Globus pallidus (tissue), 1 donor: ENCODE data around the gene NELL1.

Experiments
- DNase-seq: peaks from one replicate; pipeline ENCODE4 v3.0.0-alpha.2; 2015; ENCODE audit warnings: low spot score

Gene NELL1

DNA sequence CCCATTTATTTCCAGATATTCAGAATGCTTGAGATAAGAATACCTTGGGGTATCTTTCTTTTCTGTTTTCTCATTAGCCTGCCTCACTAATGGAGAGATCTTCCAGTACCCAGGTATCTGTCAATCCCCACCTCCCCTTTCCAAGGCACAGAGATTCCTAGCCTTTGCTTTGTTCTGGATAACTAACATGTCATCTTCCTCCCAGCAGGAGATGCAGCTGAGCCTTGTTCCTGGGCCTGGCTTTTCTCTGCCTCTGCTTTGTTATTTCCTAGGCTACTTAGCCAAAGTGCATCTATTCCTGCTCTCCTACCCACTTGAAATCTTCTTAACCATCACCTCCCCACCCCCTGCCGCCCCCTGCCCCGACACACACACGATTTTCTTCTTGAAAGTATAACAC lies 297.1 kb downstream of the NELL1 start:
- DNase-seq = no peak

DNA sequence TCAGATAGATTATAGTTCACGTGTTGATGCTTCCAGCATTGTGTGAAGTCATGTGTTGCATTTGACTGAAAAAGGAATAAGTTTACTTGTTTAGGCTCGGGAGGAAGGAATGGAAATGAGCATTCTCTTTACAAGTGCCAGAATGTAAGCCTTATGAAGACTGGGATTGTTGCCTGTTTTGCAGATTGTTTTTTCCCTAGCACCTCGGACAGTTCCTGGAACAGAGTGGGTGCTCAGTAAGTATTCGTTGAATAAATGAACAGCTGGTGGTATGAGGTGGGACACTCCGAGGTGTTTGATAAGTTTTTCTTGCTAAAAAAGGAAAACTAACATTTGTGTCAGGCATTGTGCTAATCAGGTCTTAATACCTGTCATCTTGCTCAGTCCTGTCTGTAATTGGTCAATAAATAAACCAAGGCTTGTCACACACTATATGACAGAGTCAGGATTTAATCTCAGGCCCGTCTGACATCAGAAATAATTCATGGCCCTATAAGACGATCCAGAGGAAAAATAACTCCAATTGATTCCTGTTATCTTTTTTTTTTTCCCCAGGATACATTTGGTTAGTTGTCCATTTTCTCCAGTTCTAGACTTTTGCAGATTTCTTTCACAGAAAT lies 304.7 kb downstream of the NELL1 start:
- no peak for DNase-seq

DNA sequence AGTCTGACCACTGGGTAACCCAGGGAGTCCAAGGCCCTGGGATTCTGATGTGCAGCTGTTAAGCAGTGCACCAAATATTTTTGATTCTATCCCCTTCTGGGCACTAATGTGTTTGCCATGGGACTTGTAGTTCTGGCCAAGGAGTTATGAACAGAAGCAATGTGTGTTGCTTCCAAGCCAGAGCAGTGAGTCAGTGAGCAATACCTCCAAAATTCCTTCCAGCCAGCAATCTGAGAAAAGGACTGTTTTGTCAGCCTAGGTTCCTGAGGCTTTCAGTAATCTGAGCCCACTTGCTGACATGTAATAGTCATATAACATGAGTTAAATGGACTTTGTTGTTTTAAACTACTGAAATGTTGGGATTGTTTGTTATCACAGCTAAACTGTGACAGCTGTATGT lies 311.4 kb downstream of the NELL1 start:
- no peak for DNase-seq

DNA sequence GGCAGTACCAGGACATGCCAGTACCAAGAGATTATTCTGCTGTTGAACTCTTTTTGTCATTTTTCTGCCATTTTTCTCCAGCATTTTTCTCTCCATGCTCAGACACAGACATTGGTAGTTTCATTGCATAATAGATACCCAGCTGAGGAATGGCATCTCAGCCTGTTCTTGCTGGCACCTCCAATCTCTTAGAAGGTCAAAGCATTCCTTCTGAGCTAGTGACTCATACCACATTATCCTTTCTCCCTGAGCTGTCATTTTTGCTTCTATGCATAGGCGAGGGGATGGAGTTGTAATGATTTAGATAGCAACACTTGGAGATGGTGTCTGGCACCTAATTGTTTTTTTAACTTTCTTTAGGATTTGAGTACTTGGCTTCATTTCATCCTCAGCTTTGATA lies 321.1 kb downstream of the NELL1 start:
- DNase-seq = no peak

DNA sequence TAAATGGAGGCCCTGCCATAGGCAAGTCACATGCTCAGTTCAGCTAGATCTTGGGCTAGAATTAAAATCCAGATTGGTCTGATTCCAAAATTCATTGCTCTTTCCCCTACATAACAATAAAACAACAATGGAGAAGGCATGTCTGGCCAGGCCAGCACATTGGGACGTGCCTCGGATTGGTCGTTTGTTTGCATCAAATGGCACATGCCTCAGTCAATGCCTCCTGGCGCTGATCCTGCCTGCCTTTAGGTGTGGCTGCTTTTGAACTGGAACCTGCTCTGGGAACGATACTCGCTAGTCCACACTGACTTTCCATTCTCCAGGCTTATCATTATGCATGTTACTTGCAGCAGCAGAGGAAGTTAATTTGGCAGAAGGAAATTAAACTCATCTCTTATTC lies 322.1 kb downstream of the NELL1 start:
- no peak for DNase-seq

DNA sequence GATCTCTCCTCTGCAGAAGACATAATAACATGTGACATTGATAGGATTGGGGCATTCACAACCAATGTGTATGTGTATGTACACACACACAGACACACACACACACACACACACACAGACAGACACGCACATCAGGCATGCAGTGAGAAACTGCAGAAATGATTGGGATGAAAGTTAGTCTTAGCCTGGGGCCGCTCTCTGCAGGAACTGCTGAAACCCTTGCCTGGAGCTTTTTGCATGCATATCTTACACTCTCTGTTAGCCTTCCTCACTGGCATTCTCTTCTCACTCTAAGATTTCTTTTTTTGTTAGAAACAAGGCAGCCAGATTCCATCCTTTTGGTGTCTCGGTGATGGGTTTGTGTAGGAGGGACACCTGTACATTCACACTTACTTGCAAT lies 337.9 kb downstream of the NELL1 start:
- no peak for DNase-seq

DNA sequence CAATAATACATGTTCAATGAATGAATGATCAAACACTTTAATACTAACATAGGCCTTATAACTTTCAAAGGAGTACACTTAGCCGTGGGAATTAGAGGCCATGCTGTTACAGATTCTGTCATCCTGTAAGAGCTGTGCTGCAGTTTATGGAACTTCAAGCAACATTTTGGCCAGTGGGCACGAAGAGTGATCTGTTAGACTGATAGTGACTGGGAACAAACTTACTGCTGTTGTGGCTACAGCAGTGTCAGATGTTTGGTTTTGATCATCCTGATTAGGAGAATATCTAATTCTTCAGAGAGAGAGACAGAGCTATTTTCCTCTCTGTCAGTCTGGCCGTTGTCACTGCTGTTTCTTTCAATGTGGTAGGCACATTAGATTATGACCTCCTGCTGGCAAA lies 348.9 kb downstream of the NELL1 start:
- DNase-seq = no peak

DNA sequence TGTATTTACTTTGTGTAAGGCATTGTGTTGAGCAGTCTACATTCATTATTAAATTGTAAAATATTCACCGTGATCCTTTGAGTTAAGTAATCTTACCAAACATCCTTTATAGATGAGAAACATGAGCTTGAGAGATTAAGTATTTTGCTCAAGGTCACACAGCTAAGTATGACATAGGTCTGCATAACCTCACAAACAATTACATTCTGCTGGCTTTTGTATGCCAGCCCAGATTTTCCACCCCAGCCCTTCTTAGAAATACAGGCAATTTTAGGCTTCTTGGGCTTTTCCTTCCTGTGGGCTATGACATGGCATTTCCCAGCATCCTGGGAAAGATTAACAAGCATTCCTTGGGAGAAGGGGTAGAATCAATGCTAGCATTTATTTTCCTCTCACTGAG lies 357.3 kb downstream of the NELL1 start:
- no peak for DNase-seq

DNA sequence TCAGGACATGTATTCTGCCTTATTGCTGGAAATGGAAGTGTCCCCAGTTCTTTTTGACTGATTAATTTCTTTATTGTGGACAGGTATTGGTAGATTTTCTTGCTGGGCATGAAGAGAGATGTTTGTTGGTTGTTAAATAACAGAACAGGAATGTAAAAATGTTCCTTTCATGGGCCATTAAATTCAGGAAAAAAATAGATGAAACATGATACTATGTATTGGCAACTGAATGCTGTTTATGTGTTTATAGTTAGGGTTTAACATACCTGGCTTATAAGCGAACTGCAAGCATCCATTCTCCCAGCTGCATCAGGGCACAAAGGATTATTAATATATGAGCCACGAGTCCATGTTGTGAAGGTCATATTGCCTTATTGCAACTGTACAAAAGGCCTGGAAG lies 368.5 kb downstream of the NELL1 start:
- no peak for DNase-seq

DNA sequence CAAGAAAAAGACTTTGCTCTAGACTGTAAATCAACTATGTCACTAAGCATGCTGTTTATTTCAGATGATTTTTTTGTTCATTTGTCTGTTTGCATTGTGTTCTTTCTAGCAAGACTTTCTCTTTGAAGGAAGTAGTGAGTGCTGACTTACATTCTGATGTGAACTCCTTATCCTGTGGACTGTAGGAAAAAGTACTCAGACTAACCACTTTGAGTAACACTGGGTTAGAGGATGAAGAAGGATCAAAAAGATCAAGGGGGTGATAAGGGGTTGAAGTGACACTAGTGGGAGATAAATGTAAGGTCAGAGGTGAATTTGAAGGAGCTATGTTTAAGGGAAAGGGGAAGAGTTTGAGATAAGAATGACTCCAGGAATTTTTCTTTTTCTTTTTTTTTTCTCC lies 369.4 kb downstream of the NELL1 start:
- DNase-seq = no peak

DNA sequence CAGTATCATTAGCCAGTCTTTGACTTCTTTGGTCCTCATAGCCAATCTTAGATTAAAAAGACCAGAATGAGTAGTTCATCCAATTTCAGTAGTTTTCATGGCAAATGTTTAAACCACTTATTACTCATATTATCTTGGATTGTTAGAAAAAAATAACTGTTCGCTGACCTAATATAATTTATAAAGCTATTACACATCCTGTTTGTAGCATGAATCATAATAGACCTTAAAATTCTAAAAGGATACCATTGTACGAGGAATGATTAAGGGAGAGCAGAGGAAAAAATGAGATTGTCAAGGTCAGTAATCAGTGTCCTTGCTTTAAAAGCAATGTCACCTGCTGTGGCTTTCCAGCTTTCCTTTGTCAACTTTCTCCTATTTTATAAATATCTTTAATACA lies 371.2 kb downstream of the NELL1 start:
- no peak for DNase-seq

DNA sequence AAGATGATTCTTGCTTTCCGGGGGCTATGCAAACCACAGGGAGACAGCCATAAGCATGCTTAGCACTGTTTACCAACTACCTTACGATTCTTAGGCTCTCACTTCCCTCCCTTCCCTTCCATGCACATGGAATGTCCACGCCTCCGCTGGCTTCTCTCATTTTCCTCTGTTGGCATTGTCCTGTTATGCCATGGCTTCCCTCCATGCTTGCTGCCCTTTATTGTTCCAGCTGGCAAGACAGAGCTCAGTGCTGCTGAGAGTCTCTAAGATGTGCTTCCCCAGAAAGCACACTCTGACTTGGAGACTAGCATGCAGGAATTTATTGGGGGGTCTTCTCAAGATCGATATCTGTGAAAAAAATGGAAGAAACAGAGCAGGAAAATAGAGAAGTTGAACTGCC lies 379.2 kb downstream of the NELL1 start:
- no peak for DNase-seq

DNA sequence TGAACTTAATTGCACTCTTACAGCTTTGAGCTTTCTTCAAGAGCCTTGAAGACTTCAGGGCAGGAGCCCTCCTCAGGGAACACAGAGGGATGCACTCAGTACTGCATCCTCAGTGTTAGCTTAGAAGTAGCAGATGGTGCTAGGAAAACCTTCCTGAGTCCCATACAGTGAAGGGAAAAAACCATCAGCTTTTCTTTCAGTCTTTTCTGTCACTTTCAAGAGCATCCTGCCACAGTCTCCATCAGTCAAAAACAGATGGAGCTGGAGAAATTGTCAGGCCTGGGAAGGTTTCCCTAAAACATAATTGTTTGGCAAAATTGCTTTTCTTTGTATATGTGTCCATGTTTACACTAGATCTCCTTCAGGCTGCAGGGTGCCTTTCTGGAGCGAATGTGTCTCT lies 384.1 kb downstream of the NELL1 start:
- no peak for DNase-seq

DNA sequence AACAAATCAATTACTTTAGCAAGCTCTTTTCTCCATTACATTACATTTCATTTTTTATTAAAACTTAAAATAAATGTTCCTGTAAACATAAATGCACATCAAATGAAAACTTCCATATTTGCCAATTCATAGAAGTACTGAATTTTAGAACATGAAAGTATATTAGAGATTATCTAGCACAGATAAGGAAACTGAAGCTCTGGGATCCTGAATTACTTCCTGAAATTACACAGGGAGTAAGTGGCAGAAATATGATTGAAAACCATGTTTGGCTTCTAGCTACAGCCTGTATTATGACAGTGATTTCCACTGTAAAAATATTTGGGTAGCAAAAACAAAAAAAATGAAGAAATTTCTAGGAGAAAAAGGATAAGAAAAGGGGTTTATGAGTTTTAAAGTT lies 387.3 kb downstream of the NELL1 start:
- DNase-seq = no peak

DNA sequence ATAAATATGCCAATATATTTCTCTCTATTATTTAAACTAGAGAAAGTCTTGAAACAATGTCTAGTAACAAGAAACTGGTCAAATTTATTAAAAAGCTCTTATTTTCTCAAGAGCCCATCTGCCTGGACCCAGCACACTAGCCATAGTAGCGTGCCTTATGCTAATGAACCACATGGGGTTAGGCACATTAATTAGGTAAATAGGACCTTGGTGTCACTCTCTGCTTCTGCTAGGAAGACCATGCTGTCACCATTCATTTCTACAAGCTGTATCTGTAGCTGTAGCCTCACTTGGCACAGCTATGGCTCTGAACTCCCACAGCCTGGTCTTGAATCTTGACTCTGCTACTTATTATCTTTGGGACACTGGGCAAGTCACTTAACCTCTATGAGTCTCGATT lies 390.5 kb downstream of the NELL1 start:
- DNase-seq = no peak

DNA sequence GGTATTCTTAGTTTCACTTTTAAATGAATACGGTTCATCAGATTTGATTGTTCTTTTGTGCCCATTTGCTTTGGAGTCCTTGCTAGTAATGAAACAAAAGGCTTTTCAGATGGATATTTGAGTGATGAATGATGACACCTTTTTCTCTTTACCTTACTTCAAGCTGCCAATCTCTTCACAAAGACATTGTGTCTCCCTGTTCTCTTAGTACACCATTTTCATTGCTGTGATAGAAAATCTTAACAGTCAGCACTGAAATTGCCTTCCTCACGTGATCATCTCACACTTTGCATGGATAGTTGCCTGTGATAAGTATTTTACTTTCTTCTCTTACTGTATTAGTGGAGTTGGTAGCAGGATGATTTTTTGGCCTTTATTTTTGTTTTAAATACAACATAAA lies 396.6 kb downstream of the NELL1 start:
- no peak for DNase-seq

DNA sequence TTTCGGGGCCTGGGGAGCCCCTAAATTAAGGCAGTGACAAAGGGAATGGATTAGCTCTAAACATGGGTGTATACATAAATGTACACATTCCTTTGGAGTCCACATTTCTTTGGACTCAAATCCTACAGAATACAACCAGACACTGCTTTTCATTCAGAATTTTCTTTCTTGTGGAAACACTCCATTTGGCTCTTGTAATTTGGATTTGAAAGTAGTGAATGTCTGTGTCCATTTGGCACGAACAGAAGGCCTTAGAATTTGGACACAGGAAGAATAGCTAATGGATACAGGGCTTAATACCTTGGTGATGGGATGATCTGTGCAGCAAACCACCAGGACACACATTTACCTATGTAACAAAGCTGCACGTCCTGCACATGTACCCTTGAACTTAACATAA lies 399.5 kb downstream of the NELL1 start:
- no peak for DNase-seq

DNA sequence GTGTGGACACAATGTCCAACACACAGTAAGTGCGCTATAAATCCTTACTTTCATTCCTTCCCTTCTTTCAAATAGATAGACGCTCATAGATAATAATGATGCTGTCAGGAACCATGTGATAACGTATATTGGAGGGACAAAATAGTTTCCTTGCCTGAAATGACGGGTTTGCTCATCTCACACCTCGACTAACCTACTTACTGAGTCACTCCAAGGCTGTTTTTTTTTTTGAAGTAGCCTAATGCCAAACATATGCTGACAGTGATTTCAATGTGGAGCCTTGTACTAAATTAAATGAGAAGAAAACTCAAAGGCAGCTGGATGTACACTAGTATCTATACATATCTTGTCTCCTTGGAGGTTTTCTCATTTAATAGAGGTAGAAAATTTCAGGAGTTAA lies 400.5 kb downstream of the NELL1 start:
- DNase-seq = no peak

DNA sequence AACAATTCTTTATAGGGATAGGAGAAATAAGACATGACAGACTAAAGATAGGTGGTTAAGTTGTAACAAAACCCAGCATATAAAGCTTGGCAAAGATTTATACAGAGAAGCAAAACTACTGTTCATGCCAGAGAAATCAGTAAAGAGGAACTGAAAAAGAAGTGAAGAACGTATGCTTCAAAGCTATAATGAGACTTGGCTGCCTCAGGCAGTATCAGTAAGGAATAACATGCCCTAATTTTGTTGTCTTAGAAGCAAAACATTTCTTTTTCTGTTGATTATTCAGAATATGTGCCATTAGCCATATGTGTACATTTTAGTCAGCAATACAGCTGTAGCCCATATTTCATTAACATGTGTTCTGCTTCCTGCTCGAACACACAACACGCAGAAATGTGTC lies 403.2 kb downstream of the NELL1 start:
- no peak for DNase-seq

DNA sequence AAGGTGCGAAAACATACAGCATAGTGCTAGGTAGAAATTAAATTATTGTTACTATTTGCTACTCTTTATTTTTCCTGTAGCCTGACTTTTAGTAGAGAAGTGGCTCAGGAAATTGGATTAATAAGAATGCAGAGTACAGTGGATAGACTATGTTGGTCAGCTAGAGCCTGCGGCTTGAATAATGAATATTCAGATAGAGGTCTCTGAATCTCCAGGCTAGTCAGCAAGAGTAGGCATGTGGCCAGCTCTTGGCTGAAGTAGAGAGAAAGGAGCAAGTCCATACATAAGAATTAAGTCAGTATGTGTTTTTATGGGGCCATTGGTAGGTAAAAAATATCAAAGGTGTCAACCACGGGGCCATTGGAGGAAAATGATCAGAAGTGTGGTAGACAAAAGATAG lies 413.5 kb downstream of the NELL1 start:
- DNase-seq = no peak

DNA sequence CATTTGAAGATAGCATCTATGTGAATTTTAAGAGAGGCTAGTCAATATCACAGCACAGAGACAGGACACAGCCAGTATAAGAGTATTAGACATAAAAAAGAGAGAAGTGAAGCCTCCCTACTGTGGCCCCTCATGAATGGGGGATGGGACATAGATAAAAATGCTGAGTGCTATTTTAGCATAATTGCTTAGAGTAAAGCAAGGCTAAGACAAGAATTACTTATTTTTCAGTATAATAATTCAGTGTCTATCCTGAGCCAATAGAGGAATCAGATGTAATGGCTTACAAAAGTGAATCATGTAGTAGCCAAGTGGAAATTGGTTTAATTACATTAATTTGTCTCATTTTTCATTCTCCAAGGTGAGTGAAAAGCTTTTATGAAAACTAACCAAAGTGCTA lies 419.5 kb downstream of the NELL1 start:
- no peak for DNase-seq

DNA sequence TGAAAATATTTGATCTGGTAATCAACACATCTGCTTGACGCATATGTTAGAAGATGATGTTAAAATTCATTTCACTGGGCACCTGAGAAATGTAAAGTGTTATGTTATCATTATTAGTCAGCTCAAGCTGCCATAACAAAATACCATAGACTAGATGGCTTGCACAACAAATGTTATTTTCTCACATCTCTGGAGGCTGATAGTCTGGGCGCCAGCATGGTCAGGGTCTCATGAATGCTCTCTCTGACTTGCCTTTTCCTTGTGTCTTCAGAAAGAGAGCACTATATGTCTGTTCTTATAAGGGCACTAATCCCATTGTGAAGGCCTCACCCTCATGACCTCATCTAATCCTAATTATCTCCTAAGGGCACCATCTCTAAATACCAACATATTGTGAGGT lies 435.3 kb downstream of the NELL1 start:
- no peak for DNase-seq

DNA sequence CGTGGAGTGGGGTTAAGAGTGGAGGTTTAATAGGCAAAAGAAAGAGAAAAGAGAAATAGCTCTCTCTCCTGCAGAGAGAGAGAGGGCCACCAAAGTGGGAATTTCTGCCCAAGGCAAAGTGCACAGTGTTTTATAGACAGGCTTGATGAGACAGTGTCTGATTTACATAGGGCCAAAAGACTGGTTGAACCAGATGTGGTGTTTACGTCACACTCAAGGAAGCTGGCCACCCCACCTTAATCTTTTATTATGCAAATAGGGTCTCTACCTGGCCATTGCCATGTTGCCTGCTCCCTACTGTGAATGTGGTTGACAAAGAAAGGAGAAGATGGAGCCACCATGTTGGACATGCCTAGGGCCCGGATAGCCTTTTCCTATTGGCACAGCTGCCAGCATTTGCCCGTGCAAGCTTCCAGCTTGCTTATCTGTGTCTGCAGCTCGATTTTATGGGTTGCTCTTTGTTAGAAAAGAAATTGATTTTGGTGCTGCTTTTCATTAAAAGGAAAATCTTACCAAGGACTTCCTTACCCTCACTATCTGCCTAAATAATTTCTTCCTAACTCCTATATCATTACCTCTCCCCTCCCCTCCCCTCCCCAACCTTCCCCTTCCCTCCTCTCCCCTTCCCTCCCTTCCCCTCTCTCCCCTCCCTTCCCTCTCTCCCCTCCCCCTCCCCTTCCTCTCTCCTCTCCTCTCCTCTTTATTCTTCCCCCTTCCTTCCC lies 436.0 kb downstream of the NELL1 start:
- DNase-seq = no peak

DNA sequence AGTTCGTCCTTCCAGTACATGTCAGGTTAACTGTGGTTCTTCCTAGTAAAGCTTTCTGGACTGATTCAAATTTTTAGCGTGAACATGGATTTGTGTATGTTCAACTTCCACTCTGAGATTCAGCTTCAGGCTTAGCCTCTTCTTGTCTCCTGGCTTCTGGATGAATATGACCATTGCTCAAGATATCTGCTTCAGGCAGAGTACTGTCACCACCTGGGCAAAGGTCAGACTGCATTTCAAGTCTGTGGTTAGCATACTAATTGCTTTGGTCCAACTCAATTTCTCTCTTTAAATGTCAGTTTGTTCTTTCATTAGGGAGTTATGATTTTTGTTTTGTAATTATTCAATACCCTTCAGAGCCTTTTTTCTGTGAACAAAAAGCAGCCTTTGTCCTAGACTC lies 440.0 kb downstream of the NELL1 start:
- no peak for DNase-seq
